Activated CD8-positive, alpha-beta memory T cell treated with anti-CD3 and anti-CD28 coated beads for 36 hours (primary cell): Measurements from ENCODE around the gene GALNT17. TPM values are rescaled to one million over a fixed set of nuclear protein-coding genes. Genes with fewer than 3 reads are reported as not detected.

Source experiments
- CTCF ChIA-PET: fragments of 350-600 bp; sonication (Branson Sonifier 250); formaldehyde crosslinking; loops from one replicate; lab custom pipeline; 2021; ENCODE audit warnings: antibody characterized with exemption; lab: Charles Lee
- POLR2A ChIA-PET: fragments of 350-600 bp; sonication (Branson Sonifier 250); formaldehyde crosslinking; loops from one replicate; lab custom pipeline; 2021; ENCODE audit warnings: antibody characterized with exemption; lab: Charles Lee
- total RNA-seq, 2 experiments: library from RNA; stranded (reverse); gene quantifications; one replicate each; pipeline ENCODE4 v1.2.3, GENCODE V29; 2021

Gene GALNT17
- total RNA-seq, 2 experiments from 2014 or later, result not detected

- CTCF ChIA-PET, result no interaction called here
- POLR2A ChIA-PET, result no interaction called here
These were observed 138.6 kb downstream of the GALNT17 start for GRCh38 chr7:71270558-71270957.

- CTCF ChIA-PET, result no interaction called here
- POLR2A ChIA-PET, result no interaction called here
These were observed 139.3 kb downstream of the GALNT17 start for GRCh38 chr7:71271203-71271602.

GRCh38 chr7:71272509-71273490, 140.9 kb downstream of the GALNT17 start:
- CTCF ChIA-PET, result no interaction called here
- POLR2A ChIA-PET, result no interaction called here

- POLR2A ChIA-PET, result no interaction called here
These were observed 146.3 kb downstream of the GALNT17 start for GRCh38 chr7:71278257-71278656.

GRCh38 chr7:71281261-71281660, 149.3 kb downstream of the GALNT17 start:
- ChIA-PET CTCF (no interaction called here), POLR2A (no interaction called here)

More at GRCh38 chr7:71278257-71278656, 146.3 kb downstream of the GALNT17 start:
- CTCF ChIA-PET, result no interaction called here

GRCh38 chr7:71283802-71284201, 151.9 kb downstream of the GALNT17 start:
- ChIA-PET CTCF (no interaction called here), POLR2A (no interaction called here)

- ChIA-PET POLR2A (no interaction called here), CTCF (no interaction called here)
These were observed 153.7 kb downstream of the GALNT17 start for GRCh38 chr7:71285571-71286145.

- ChIA-PET CTCF (no interaction called here), POLR2A (no interaction called here)
These were observed 154.4 kb downstream of the GALNT17 start for GRCh38 chr7:71286336-71286735.

- ChIA-PET POLR2A (no interaction called here), CTCF (no interaction called here)
These were observed 155.0 kb downstream of the GALNT17 start for GRCh38 chr7:71286924-71287323.

GRCh38 chr7:71290452-71290851, 158.5 kb downstream of the GALNT17 start:
- CTCF ChIA-PET, result no interaction called here
- POLR2A ChIA-PET, result no interaction called here

GRCh38 chr7:71298378-71298777, 166.4 kb downstream of the GALNT17 start:
- POLR2A ChIA-PET, result no interaction called here
- CTCF ChIA-PET, result no interaction called here

GRCh38 chr7:71300086-71300485, 168.1 kb downstream of the GALNT17 start:
- ChIA-PET CTCF (no interaction called here), POLR2A (no interaction called here)

- ChIA-PET POLR2A (no interaction called here), CTCF (no interaction called here)
These were observed 168.7 kb downstream of the GALNT17 start for GRCh38 chr7:71300603-71301002.

GRCh38 chr7:71301167-71301566, 169.2 kb downstream of the GALNT17 start:
- CTCF ChIA-PET, result no interaction called here
- POLR2A ChIA-PET, result no interaction called here

GRCh38 chr7:71303566-71303965, 171.6 kb downstream of the GALNT17 start:
- POLR2A ChIA-PET, result no interaction called here

GRCh38 chr7:71308096-71308495, 176.2 kb downstream of the GALNT17 start:
- POLR2A ChIA-PET, result no interaction called here
- CTCF ChIA-PET, result no interaction called here

More at GRCh38 chr7:71303566-71303965, 171.6 kb downstream of the GALNT17 start:
- CTCF ChIA-PET, result no interaction called here

GRCh38 chr7:71311576-71311975, 179.6 kb downstream of the GALNT17 start:
- CTCF ChIA-PET, result no interaction called here
- POLR2A ChIA-PET, result no interaction called here

GRCh38 chr7:71312755-71313490, 181.0 kb downstream of the GALNT17 start:
- ChIA-PET POLR2A (no interaction called here), CTCF (no interaction called here)

- ChIA-PET CTCF (no interaction called here), POLR2A (no interaction called here)
These were observed 181.6 kb downstream of the GALNT17 start for GRCh38 chr7:71313553-71313952.

GRCh38 chr7:71320916-71321315, 189.0 kb downstream of the GALNT17 start:
- CTCF ChIA-PET, result no interaction called here
- POLR2A ChIA-PET, result no interaction called here
